ENCODE results near the gene GOLIM4. TPM values are rescaled to one million over a fixed set of nuclear protein-coding genes. Genes with fewer than 3 reads are reported as not detected.

Gene GOLIM4
- total and polyA plus RNA-seq, 4 donors: 17.9 to 47.9 (median 32.7) TPM

DNA sequence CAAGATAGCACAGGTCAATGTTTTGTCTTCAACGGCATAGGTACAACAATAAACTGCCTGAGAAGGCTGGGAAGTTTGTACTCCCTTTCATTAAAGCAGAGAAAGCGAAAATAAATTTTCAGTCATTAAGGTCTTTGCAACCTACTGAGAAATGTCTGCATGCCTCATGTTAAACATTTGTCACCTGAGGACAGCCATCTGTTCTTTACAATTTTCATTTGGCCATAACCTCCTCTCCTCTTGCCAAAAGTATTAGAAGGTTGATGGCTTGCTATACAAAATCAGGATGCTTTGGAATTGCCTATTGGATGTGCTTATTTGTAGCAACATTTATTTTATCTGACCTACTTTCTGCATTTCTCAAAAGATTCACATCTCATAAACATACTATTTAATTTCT lies 122.7 kb downstream of the GOLIM4 start:
- H3K27ac ChIP-seq (ENCODE audit: low read depth in 1 of 2, low read length in 2 of 2): no peak overlapping the region
- H3K4me1 ChIP-seq (ENCODE audit: control insufficient read depth in 4 of 4, insufficient read depth in 4 of 4, low read length in 3 of 4): no peaks in the 10 kb centered on the region
- H3K36me3 ChIP-seq (ENCODE audit: control insufficient read depth in 4 of 4, insufficient read depth in 3 of 4, low read depth in 1 of 4, low read length in 3 of 4): no peaks in the 10 kb centered on the region
- no peak overlapping the region for H3K9ac ChIP-seq (ENCODE audit: low read depth in 1 of 2, low read length in 2 of 2)
- H3K27me3 ChIP-seq (ENCODE audit: control insufficient read depth in 4 of 4, insufficient read depth in 4 of 4, low read length in 3 of 4): no peaks in the 10 kb centered on the region
- H3K9me3 ChIP-seq (ENCODE audit: control insufficient read depth in 4 of 4, low read length in 3 of 4): no peaks in the 10 kb centered on the region
- no peak for DNase-seq (ENCODE audit: low spot score)
- no peak overlapping the region for H3K4me3 ChIP-seq (ENCODE audit: low read depth in 1 of 3, low read length in 3 of 3)
- TF ChIP-seq REST (IDR thresholded peaks at IDR 0.05) (no peak), HNF4G (IDR thresholded peaks at IDR 0.05) (no peak), RXRA (IDR thresholded peaks at IDR 0.05) (no peak)
- 81% methylated on average over 2 of the region's 2 CpGs for WGBS

DNA sequence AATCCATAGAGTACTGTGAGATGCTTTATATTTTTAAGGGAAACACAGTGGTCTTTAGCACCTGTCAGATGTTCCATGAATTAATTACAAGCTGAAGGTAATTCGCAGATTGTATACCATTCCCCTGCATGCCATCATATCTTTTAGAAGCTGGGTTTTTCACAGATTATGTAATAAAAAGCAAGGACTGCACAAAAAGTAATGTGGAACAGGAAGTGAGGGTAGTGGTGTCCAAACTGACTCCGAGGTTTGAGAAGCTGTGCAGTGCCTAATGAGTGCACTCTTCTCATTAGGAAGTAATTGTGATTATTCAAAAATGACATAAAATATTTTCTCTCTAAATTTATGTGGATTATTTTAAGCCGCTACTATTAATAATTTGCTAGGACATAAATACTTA lies 123.2 kb downstream of the GOLIM4 start:
- no peaks in the 10 kb centered on the region for H3K4me1 ChIP-seq (ENCODE audit: control insufficient read depth in 4 of 4, insufficient read depth in 4 of 4, low read length in 3 of 4)
- no peak overlapping the region for H3K27ac ChIP-seq (ENCODE audit: low read depth in 1 of 2, low read length in 2 of 2)
- DNase-seq (ENCODE audit: low spot score): no peak
- TF ChIP-seq EGR1 (IDR thresholded peaks at IDR 0.05; ENCODE audit: low read depth in 2 of 2): no peak
- TF ChIP-seq REST (IDR thresholded peaks at IDR 0.05): no peak
- no peak for TF ChIP-seq YY1 (IDR thresholded peaks at IDR 0.05)
- TF ChIP-seq ZBTB33 (IDR thresholded peaks at IDR 0.05): no peak
- H3K4me3 ChIP-seq (ENCODE audit: low read depth in 1 of 3, low read length in 3 of 3): no peak overlapping the region
- H3K36me3 ChIP-seq (ENCODE audit: control insufficient read depth in 4 of 4, insufficient read depth in 3 of 4, low read depth in 1 of 4, low read length in 3 of 4): no peaks in the 10 kb centered on the region
- no peaks in the 10 kb centered on the region for H3K27me3 ChIP-seq (ENCODE audit: control insufficient read depth in 4 of 4, insufficient read depth in 4 of 4, low read length in 3 of 4)
- H3K9ac ChIP-seq (ENCODE audit: low read depth in 1 of 2, low read length in 2 of 2): no peak overlapping the region
- WGBS: 80% methylated on average over 3 of the region's 3 CpGs
- no peaks in the 10 kb centered on the region for H3K9me3 ChIP-seq (ENCODE audit: control insufficient read depth in 4 of 4, low read length in 3 of 4)

- Histone ChIP-seq H3K9me3 (ENCODE audit: control insufficient read depth in 4 of 4, low read length in 3 of 4) (no peaks in the 10 kb centered on the region), H3K27ac (ENCODE audit: low read depth in 1 of 2, low read length in 2 of 2) (no peak overlapping the region), H3K27me3 (ENCODE audit: control insufficient read depth in 4 of 4, insufficient read depth in 4 of 4, low read length in 3 of 4) (no peaks in the 10 kb centered on the region), H3K9ac (ENCODE audit: low read depth in 1 of 2, low read length in 2 of 2) (no peak overlapping the region), H3K4me1 (ENCODE audit: control insufficient read depth in 4 of 4, insufficient read depth in 4 of 4, low read length in 3 of 4) (no peaks in the 10 kb centered on the region), H3K4me3 (ENCODE audit: low read depth in 1 of 3, low read length in 3 of 3) (no peak overlapping the region), H3K36me3 (ENCODE audit: control insufficient read depth in 4 of 4, insufficient read depth in 3 of 4, low read depth in 1 of 4, low read length in 3 of 4) (no peaks in the 10 kb centered on the region)
- no peak for DNase-seq (ENCODE audit: low spot score)
- WGBS: 56% methylated on average over 1 of the region's 1 CpG
- TF ChIP-seq RAD21 (IDR thresholded peaks at IDR 0.05) (no peak), FOXA1 (IDR thresholded peaks at IDR 0.05) (no peak), JUND (IDR thresholded peaks at IDR 0.05) (no peak), SP1 (IDR thresholded peaks at IDR 0.05) (no peak), FOXA2 (IDR thresholded peaks at IDR 0.05) (no peak), GABPA (IDR thresholded peaks at IDR 0.05 in 1 of 2, conservative IDR thresholded peaks at IDR 0.05 in 1 of 2) (no peak), ZBTB33 (IDR thresholded peaks at IDR 0.05) (no peak), HNF4G (IDR thresholded peaks at IDR 0.05) (no peak), MAX (IDR thresholded peaks at IDR 0.05) (no peak), HNF4A (conservative IDR thresholded peaks at IDR 0.05) (no peak)
These were observed 126.2 kb downstream of the GOLIM4 start for GRCh38 chr3:167969548-167969947.

Measured in liver (tissue), 9 donors.